HepG2 (cell line): Measurements from ENCODE around the gene GLRX2. TPM values are rescaled to one million over a fixed set of nuclear protein-coding genes. Genes with fewer than 3 reads are reported as not detected.

ENCODE experiments used
- BORCS8-MEF2B ChIP-seq: sonication (generic); formaldehyde crosslinking; IDR thresholded peaks from 2 replicates; pipeline ENCODE4 v1.8.0; 2022; ENCODE audit warnings: mild to moderate bottlenecking, missing genetic modification reagents
- FIP1L1 ChIP-seq: fragments of 200-400 bp; formaldehyde crosslinking; IDR thresholded peaks from 2 replicates; pipeline ENCODE4 v1.6.1; 2018; ENCODE audit warnings: low read depth, mild to moderate bottlenecking, low read length, moderate library complexity, borderline replicate concordance; ENCODE audit not compliant: insufficient read depth
- HES4 ChIP-seq: sonication (generic); formaldehyde crosslinking; IDR thresholded peaks from 2 replicates; pipeline ENCODE4 v1.9.0; 2021; ENCODE audit warnings: mild to moderate bottlenecking, missing genetic modification reagents, borderline replicate concordance
- HNRNPH1 ChIP-seq: fragments of 200-400 bp; formaldehyde crosslinking; optimal IDR thresholded peaks from 2 replicates; pipeline ENCODE3; 2017; ENCODE audit warnings: mild to moderate bottlenecking, low read depth, low read length
- MED8 ChIP-seq: sonication (generic); formaldehyde crosslinking; IDR thresholded peaks from 2 replicates; pipeline ENCODE4 v1.8.1; 2023; ENCODE audit warnings: mild to moderate bottlenecking, missing genetic modification reagents; ENCODE audit not compliant: insufficient replicate concordance
- TMF1 ChIP-seq: sonication (generic); formaldehyde crosslinking; IDR thresholded peaks from 2 replicates; pipeline ENCODE4 v1.8.1; 2022; ENCODE audit warnings: low read depth, missing genetic modification reagents
- ZNF12 ChIP-seq: sonication (generic); formaldehyde crosslinking; IDR thresholded peaks from 2 replicates; pipeline ENCODE4 v1.5.0; 2020; ENCODE audit warnings: missing genetic modification reagents
- ZNF3 ChIP-seq: IDR thresholded peaks from 2 replicates; pipeline ENCODE4 v1.7.0; 2017; ENCODE audit warnings: inconsistent platforms
- ZNF350 ChIP-seq: sonication (generic); formaldehyde crosslinking; IDR thresholded peaks from 2 replicates; pipeline ENCODE4 v1.4.0; 2020; ENCODE audit warnings: mild to moderate bottlenecking, low read depth, missing genetic modification reagents, borderline replicate concordance
- polyA plus RNA-seq, 8 experiments: library from polyadenylated mRNA; depleted of rRNA in 3 of 8; stranded (reverse) in 7 of 8; unstranded in 1 of 8; fragments of >200 nt; fragmentation: Illumina TruSeq in 4 of 8; extraction: Trizol in 4 of 8; gene quantifications; 2 replicates each; pipeline versions ENCODE4 v1.2.1 to v1.2.3, GENCODE V29; 2011 to 2016; ENCODE audit warnings: low read depth in 4 of 8, missing spikeins in 1 of 8, mixed read lengths in 1 of 8; ENCODE audit not compliant: insufficient read depth in 1 of 8
- total RNA-seq, 5 experiments: library from RNA; depleted of rRNA; stranded (reverse); fragments of >200 nt; fragmentation: Illumina TruSeq; extraction: Trizol; gene quantifications; 2 replicates each; pipeline ENCODE4 v1.2.3, GENCODE V29; 2016; ENCODE audit warnings: low read depth in 1 of 5
- TF ChIP-seq, protein P1 (sequence below): sonication (generic); formaldehyde crosslinking; IDR thresholded peaks from 2 replicates; pipeline ENCODE4 v1.4.0; 2020; ENCODE audit warnings: missing genetic modification reagents, borderline replicate concordance
- TF ChIP-seq, protein P2 (sequence below): IDR thresholded peaks from 2 replicates; pipeline ENCODE4 v1.6.1; 2016; ENCODE audit warnings: missing compliant biosample characterization, missing genetic modification reagents, borderline replicate concordance
- TF ChIP-seq, protein P3 (sequence below), 2 experiments: sonication (generic) in 1 of 2; formaldehyde crosslinking in 1 of 2; IDR thresholded peaks; 2 replicates each; pipeline versions ENCODE4 v1.4.0 to v1.6.1; 2016 to 2020; ENCODE audit warnings: borderline replicate concordance in 1 of 2, low read depth in 1 of 2, mild to moderate bottlenecking in 1 of 2, missing genetic modification reagents in 1 of 2
- TF ChIP-seq, protein P4 (sequence below): sonication (generic); formaldehyde crosslinking; IDR thresholded peaks from 2 replicates; pipeline ENCODE4 v1.4.0; 2020; ENCODE audit warnings: missing genetic modification reagents, borderline replicate concordance

Gene GLRX2
- total and polyA plus RNA-seq, 2 of the 13 experiments (the other 11 are each of a cell fraction or from before 2014, with no cell fraction given) = 11.9 to 39.0 TPM

DNA sequence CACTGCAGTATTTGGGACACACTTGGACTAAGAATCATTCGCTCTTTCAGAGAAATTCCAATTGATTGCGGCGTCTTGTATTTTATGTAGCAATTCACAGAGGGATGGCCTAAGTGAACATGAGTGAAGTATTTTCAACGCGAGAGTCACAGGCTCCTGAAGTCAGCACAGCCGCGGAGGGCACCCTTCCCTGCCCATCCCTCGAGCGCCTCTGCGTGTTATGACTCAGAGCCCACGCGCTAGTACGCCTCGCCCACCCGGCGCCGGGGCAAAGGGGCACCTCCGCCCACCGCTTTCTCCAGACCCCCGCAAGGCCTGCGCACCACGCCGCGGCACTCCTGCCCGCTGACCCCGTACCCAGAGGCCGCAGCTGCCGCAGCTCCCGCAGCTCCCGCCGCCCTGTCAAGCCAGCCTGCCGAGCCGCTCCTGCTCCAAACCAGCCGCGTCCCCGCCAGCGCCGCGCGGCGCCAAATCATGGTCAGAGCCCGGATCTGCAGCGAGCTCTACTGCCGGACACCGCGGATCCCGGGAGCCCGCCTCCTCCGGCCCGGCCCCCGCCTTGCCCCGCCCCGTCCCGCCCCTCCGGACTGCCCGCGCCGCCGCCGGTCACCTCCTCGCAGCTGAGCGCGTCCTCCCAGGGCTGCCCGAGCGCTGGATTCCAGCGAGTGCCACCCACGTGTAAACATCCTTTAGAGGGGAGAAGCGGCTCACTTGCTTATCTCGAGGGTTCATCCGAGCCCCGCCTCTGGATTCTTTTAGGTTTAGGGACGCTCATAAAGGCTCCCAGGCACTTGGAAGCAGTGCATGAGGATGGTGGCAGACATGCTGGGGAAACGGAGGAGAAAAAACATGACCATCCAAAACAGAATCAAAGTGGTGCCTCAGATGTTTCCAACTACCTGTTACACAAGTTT, at the start of gene GLRX2 (continued):
- TF ChIP-seq, protein P1, sequence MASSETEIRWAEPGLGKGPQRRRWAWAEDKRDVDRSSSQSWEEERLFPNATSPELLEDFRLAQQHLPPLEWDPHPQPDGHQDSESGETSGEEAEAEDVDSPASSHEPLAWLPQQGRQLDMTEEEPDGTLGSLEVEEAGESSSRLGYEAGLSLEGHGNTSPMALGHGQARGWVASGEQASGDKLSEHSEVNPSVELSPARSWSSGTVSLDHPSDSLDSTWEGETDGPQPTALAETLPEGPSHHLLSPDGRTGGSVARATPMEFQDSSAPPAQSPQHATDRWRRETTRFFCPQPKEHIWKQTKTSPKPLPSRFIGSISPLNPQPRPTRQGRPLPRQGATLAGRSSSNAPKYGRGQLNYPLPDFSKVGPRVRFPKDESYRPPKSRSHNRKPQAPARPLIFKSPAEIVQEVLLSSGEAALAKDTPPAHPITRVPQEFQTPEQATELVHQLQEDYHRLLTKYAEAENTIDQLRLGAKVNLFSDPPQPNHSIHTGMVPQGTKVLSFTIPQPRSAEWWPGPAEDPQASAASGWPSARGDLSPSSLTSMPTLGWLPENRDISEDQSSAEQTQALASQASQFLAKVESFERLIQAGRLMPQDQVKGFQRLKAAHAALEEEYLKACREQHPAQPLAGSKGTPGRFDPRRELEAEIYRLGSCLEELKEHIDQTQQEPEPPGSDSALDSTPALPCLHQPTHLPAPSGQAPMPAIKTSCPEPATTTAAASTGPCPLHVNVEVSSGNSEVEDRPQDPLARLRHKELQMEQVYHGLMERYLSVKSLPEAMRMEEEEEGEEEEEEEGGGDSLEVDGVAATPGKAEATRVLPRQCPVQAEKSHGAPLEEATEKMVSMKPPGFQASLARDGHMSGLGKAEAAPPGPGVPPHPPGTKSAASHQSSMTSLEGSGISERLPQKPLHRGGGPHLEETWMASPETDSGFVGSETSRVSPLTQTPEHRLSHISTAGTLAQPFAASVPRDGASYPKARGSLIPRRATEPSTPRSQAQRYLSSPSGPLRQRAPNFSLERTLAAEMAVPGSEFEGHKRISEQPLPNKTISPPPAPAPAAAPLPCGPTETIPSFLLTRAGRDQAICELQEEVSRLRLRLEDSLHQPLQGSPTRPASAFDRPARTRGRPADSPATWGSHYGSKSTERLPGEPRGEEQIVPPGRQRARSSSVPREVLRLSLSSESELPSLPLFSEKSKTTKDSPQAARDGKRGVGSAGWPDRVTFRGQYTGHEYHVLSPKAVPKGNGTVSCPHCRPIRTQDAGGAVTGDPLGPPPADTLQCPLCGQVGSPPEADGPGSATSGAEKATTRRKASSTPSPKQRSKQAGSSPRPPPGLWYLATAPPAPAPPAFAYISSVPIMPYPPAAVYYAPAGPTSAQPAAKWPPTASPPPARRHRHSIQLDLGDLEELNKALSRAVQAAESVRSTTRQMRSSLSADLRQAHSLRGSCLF (CRISPR knock-in tag) = no peak
- TF ChIP-seq MED8 (CRISPR knock-in tag) (peak; percentile 69), BORCS8-MEF2B (CRISPR knock-in tag) (0 out of 2 replicates have a peak, but pooled peaks have one; percentile 2), ZNF350 (CRISPR knock-in tag) (peak; percentile 61; the same call in 1 of the 2 replicates), HES4 (CRISPR knock-in tag) (peak; percentile 61; the same call in 1 of the 2 replicates), ZNF3 (CRISPR knock-in tag) (no peak), TMF1 (peak; percentile 28; the same call in 1 of the 2 replicates), FIP1L1 (no peak), ZNF12 (CRISPR knock-in tag) (no peak), HNRNPH1 (no peak)
- TF ChIP-seq, protein P2, sequence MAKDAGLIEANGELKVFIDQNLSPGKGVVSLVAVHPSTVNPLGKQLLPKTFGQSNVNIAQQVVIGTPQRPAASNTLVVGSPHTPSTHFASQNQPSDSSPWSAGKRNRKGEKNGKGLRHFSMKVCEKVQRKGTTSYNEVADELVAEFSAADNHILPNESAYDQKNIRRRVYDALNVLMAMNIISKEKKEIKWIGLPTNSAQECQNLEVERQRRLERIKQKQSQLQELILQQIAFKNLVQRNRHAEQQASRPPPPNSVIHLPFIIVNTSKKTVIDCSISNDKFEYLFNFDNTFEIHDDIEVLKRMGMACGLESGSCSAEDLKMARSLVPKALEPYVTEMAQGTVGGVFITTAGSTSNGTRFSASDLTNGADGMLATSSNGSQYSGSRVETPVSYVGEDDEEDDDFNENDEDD (CRISPR knock-in tag) = 0 out of 2 replicates have a peak, but pooled peaks have one; percentile 59
- TF ChIP-seq, protein P3, sequence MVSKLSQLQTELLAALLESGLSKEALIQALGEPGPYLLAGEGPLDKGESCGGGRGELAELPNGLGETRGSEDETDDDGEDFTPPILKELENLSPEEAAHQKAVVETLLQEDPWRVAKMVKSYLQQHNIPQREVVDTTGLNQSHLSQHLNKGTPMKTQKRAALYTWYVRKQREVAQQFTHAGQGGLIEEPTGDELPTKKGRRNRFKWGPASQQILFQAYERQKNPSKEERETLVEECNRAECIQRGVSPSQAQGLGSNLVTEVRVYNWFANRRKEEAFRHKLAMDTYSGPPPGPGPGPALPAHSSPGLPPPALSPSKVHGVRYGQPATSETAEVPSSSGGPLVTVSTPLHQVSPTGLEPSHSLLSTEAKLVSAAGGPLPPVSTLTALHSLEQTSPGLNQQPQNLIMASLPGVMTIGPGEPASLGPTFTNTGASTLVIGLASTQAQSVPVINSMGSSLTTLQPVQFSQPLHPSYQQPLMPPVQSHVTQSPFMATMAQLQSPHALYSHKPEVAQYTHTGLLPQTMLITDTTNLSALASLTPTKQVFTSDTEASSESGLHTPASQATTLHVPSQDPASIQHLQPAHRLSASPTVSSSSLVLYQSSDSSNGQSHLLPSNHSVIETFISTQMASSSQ (IDR thresholded peaks at IDR 0.05; ENCODE audit: low read depth) = no peak
- TF ChIP-seq, protein P3 (CRISPR knock-in tag; IDR thresholded peaks at IDR 0.05; ENCODE audit: borderline replicate concordance) = peak; percentile 20; the same call in 1 of the 2 replicates
- TF ChIP-seq, protein P4, sequence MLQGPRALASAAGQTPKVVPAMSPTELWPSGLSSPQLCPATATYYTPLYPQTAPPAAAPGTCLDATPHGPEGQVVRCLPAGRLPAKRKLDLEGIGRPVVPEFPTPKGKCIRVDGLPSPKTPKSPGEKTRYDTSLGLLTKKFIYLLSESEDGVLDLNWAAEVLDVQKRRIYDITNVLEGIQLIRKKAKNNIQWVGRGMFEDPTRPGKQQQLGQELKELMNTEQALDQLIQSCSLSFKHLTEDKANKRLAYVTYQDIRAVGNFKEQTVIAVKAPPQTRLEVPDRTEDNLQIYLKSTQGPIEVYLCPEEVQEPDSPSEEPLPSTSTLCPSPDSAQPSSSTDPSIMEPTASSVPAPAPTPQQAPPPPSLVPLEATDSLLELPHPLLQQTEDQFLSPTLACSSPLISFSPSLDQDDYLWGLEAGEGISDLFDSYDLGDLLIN (CRISPR knock-in tag) = 0 out of 2 replicates have a peak, but pooled peaks have one; percentile 30
